Chondrocyte (in vitro differentiated cells): ENCODE data around the gene USP25. TPM values are rescaled to one million over a fixed set of nuclear protein-coding genes. Genes with fewer than 3 reads are reported as not detected.

Source experiments
- DNase-seq: peaks from one replicate; pipeline ENCODE4 v3.0.0; 2021; ENCODE audit warnings: mixed read lengths, low spot score
- H3K27ac Mint-ChIP-seq: one replicate; pipeline ENCODE4 v1.8.0; 2021; ENCODE audit warnings: mild to moderate bottlenecking, moderate library complexity, mixed read lengths; ENCODE audit not compliant: unreplicated experiment
- H3K27me3 Mint-ChIP-seq: 2 replicates; pipeline ENCODE4 v1.8.0; 2021; ENCODE audit warnings: low read depth, mixed read lengths
- H3K36me3 Mint-ChIP-seq: 2 replicates; pipeline ENCODE4 v1.8.0; 2021; ENCODE audit warnings: low read depth, mixed read lengths
- H3K4me1 Mint-ChIP-seq: 2 replicates; pipeline ENCODE4 v1.8.0; 2021; ENCODE audit warnings: low read depth, mild to moderate bottlenecking, mixed read lengths
- H3K4me3 Mint-ChIP-seq: one replicate; pipeline ENCODE4 v1.8.0; 2021; ENCODE audit warnings: mild to moderate bottlenecking, moderate library complexity, mixed read lengths; ENCODE audit not compliant: unreplicated experiment
- H3K9me3 Mint-ChIP-seq: 2 replicates; pipeline ENCODE4 v1.8.0; 2021; ENCODE audit warnings: low read depth, mixed read lengths
- long read RNA-seq: library from polyadenylated mRNA; stranded (forward); transcript quantifications from one replicate; pipeline ENCODE4 v2.0.0, GENCODE V29; 2021
- total RNA-seq: library from RNA; stranded (reverse); gene quantifications from 3 replicates; pipeline ENCODE4 v1.2.1, GENCODE V29; 2021
- TF ChIP-seq, protein P1 (sequence below): fragments of 200-600 bp; sonication (generic); IDR thresholded peaks from 2 replicates; pipeline ENCODE4 v1.5.0; 2021; ENCODE audit warnings: antibody characterized with exemption, mild to moderate bottlenecking, moderate library complexity

The USP25 gene, protein sequence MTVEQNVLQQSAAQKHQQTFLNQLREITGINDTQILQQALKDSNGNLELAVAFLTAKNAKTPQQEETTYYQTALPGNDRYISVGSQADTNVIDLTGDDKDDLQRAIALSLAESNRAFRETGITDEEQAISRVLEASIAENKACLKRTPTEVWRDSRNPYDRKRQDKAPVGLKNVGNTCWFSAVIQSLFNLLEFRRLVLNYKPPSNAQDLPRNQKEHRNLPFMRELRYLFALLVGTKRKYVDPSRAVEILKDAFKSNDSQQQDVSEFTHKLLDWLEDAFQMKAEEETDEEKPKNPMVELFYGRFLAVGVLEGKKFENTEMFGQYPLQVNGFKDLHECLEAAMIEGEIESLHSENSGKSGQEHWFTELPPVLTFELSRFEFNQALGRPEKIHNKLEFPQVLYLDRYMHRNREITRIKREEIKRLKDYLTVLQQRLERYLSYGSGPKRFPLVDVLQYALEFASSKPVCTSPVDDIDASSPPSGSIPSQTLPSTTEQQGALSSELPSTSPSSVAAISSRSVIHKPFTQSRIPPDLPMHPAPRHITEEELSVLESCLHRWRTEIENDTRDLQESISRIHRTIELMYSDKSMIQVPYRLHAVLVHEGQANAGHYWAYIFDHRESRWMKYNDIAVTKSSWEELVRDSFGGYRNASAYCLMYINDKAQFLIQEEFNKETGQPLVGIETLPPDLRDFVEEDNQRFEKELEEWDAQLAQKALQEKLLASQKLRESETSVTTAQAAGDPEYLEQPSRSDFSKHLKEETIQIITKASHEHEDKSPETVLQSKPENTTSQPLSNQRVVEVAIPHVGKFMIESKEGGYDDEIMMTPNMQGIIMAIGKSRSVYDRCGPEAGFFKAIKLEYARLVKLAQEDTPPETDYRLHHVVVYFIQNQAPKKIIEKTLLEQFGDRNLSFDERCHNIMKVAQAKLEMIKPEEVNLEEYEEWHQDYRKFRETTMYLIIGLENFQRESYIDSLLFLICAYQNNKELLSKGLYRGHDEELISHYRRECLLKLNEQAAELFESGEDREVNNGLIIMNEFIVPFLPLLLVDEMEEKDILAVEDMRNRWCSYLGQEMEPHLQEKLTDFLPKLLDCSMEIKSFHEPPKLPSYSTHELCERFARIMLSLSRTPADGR
- total RNA-seq: 47.2 to 58.9 TPM (median 58.5 TPM) in 3 replicates
- long read RNA-seq, full-length matches to known transcripts: 84 of 111 reads
- long read RNA-seq, partial matches to known transcripts: 4 of 111 reads
- long read RNA-seq, other reads (novel, unspliced or antisense): 23 of 111 reads

DNA sequence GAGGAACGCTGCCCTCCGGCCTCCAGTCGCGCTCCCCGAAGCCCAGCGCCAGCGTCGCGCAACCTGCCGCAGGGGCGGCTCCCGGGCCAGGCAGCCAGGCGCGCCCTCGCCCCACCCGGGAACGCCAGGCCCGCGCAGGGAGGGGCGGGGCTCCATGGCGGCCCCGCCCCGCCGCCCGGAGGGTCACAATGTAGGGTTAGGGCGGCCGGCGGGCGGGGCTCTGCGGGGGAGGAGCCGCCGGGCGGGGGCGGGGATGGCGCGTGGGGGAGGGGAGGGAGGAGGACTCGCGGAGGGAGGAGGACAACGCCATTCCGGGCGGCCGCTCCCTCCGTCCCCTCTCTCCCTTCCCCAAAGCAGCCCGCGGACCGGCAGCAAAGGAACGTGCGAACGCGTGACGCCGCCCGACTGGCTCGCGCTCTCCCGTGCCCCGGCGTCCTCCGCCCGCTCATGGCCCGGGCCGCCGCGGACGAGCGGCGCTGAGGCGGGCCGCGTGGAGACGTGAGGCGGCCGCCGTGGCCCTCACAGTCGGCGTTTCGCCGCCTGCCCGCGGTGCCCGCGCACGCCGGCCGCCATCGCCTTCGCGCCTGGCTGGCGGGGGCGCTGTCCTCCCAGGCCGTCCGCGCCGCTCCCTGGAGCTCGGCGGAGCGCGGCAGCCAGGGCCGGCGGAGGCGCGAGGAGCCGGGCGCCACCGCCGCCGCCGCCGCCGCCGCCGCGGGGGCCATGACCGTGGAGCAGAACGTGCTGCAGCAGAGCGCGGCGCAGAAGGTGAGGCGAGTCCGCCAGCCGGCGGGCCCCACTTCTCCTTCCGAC lies at the start of gene USP25:
TSS of gene USP25 (plus strand) at position 309 of the 810 bp plus-strand sequence. CDS start at position 721, 412 bp downstream.
- TF ChIP-seq, protein P1, sequence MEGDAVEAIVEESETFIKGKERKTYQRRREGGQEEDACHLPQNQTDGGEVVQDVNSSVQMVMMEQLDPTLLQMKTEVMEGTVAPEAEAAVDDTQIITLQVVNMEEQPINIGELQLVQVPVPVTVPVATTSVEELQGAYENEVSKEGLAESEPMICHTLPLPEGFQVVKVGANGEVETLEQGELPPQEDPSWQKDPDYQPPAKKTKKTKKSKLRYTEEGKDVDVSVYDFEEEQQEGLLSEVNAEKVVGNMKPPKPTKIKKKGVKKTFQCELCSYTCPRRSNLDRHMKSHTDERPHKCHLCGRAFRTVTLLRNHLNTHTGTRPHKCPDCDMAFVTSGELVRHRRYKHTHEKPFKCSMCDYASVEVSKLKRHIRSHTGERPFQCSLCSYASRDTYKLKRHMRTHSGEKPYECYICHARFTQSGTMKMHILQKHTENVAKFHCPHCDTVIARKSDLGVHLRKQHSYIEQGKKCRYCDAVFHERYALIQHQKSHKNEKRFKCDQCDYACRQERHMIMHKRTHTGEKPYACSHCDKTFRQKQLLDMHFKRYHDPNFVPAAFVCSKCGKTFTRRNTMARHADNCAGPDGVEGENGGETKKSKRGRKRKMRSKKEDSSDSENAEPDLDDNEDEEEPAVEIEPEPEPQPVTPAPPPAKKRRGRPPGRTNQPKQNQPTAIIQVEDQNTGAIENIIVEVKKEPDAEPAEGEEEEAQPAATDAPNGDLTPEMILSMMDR: peak; percentile 48
- no peaks in the 10 kb centered on the region for H3K9me3 Mint-ChIP-seq
- no peak for DNase-seq
- peak within 1 kb of the TSS; percentile 92 for H3K27ac Mint-ChIP-seq
- no peaks in the 10 kb centered on the region for H3K27me3 Mint-ChIP-seq
- H3K36me3 Mint-ChIP-seq: no peaks in the 10 kb centered on the region
- peaks cover 36% of the 10 kb centered on the region for H3K4me1 Mint-ChIP-seq
- peak within 1 kb of the TSS; percentile 87 for H3K4me3 Mint-ChIP-seq

DNA sequence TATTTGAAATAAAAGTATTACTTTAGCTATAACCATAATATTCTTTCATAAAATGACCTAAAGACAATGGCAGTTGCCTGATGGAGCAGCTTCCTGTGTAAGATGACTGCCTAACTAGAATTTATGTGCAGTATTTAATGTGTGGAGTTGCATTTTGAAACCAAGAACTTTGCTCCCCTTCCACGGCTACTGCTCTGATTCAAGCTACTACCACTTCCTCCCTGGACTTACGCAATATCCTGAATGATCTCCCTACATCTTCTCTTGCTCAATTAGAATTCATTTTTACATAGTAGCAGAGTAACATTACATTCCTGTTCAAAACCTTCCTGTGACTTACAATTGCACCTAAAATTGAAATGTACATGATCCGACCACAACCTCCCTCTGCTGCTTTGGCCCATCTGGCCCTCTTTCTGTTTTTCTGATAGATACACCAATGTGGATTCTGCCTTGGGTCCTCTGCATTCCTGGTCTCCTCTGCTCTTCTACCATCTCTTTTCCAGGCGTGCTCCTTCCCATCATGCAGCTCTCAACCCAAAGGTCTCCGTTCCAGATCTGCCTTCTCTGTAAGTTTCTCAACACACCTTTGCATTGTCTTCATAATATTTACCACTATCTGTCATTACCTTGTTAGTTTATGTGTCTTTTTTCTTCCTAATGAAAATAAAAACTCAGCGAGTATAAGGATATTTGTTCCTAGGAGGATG lies 47.4 kb upstream of the USP25 start:
- Mint-ChIP-seq H3K9me3 (peaks cover 7% of the 10 kb centered on the region), H3K4me1 (peaks cover 15% of the 10 kb centered on the region), H3K27ac (peak overlapping the region; percentile 42), H3K27me3 (no peaks in the 10 kb centered on the region), H3K4me3 (no peak overlapping the region), H3K36me3 (no peaks in the 10 kb centered on the region)
- TF ChIP-seq, protein P1: no peak
- no peak for DNase-seq

DNA sequence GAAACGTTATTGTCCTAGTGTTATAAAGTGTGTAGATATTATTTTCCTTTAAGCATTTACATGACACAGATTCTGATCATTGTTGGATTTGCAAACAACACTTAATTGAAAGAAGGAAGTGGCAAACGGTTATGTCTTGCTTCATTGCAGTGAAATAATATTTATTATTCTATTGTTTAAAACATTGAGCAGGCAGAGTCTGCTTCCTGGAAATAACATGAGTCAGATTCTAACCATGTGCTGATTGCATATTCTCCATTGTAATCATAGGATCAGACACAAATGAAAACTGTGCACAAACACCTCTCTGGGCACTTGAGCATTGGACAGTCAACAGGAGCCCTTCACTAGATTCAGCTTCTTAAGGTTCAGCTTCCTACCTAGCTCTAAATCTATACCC lies 46.8 kb upstream of the USP25 start:
- TF ChIP-seq, protein P1: no peak
- H3K9me3 Mint-ChIP-seq: peaks cover 7% of the 10 kb centered on the region
- no peak overlapping the region for H3K27ac Mint-ChIP-seq
- H3K4me1 Mint-ChIP-seq: peaks cover 21% of the 10 kb centered on the region
- no peaks in the 10 kb centered on the region for H3K27me3 Mint-ChIP-seq
- no peak overlapping the region for H3K4me3 Mint-ChIP-seq
- no peak for DNase-seq
- no peaks in the 10 kb centered on the region for H3K36me3 Mint-ChIP-seq

DNA sequence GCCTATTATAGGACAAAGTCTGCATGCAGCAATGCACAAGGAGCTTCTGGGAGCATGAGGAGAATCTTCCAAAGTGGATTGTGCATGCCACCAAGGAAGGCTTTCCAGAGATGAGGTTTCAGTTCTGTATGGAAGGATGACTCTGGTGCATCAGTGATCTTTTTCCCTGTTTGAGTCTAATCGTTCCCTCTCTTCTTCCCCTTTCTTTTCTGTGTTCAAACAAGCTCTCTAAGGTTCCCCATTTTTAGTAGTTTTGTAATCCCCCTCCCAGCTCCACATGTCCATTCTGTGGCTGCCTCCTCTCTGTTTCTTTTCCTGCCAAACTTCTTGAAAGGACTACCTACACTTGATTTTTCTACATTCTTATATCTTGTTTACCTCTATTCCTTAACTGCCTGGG lies 43.3 kb upstream of the USP25 start:
- Mint-ChIP-seq H3K27me3 (no peaks in the 10 kb centered on the region), H3K4me1 (peaks cover 54% of the 10 kb centered on the region), H3K27ac (no peak overlapping the region), H3K9me3 (peaks cover 7% of the 10 kb centered on the region), H3K36me3 (no peaks in the 10 kb centered on the region), H3K4me3 (no peak overlapping the region)
- TF ChIP-seq, protein P1: no peak
- DNase-seq: no peak
